Caki2 (cell line): Measurements from ENCODE around the gene SLC39A2. TPM values are rescaled to one million over a fixed set of nuclear protein-coding genes. Genes with fewer than 3 reads are reported as not detected.
"Not testable (repeated sequence)": the region's sequence is repeated elsewhere in the genome, so short reads cannot be mapped to it uniquely, and the experiment has no call there.

Experiments used
- DNase-seq: peaks from one replicate; pipeline ENCODE4 v3.0.0-alpha.2; 2015; ENCODE audit warnings: low read depth
- in situ Hi-C: cut with HindIII; loops from 2 replicates; pipeline ENCODE4 v1.10.0; 2016; ENCODE audit warnings: low sequenced_read_pairs, low pct_unique_long_range_greater_than_20kb, mixed read lengths
- total RNA-seq: library from RNA; depleted of rRNA; stranded (reverse); fragments of >200 nt; shearing (Covaris generic); gene quantifications from 2 replicates; pipeline ENCODE4 v1.2.3, GENCODE V29; 2014; ENCODE audit warnings: low replicate concordance; rRNA removed

SLC39A2 gene, protein sequence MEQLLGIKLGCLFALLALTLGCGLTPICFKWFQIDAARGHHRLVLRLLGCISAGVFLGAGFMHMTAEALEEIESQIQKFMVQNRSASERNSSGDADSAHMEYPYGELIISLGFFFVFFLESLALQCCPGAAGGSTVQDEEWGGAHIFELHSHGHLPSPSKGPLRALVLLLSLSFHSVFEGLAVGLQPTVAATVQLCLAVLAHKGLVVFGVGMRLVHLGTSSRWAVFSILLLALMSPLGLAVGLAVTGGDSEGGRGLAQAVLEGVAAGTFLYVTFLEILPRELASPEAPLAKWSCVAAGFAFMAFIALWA
- 0.27 TPM in 1 of 2 replicates, not detected in the other for total RNA-seq

DNA sequence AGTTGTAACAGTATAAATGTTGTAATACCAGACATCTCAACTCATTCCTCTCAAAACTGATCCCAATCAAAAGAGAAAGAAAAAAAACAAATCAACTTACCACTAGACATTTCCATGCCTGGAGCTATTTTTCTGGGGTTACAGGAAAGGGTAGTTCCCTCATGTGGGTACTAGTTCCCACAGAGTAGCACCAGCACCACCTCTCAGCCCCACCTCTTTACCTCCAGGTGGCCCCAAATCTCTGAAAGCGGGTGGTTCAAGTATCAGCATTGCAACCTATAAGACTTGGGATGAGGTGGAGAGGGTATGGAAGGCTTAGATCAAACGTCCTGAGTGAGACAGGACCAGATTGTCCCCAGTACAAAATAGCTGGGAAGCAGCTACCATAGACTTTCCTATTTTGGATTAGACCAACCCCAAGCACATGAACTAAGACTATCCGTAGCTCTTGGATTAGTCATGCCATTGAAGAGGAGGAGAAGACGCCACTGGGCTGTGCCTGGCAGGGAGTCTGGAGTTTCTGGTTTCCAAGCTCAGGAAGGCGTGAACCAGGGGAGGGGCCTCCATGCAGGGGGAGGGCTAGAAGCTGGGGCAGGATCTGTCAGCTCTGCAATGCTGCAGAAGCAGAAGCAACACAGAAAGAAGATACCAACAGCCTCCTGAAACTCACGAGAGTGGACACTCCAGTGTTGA lies at the start of gene SLC39A2:
Gene SLC39A2, plus strand, starts transcription at position 620 of the 693 bp plus-strand sequence. CDS start 154 bp downstream, outside the sequence.
- peak; percentile 58 for DNase-seq
- in situ Hi-C loops = no loop called here

DNA sequence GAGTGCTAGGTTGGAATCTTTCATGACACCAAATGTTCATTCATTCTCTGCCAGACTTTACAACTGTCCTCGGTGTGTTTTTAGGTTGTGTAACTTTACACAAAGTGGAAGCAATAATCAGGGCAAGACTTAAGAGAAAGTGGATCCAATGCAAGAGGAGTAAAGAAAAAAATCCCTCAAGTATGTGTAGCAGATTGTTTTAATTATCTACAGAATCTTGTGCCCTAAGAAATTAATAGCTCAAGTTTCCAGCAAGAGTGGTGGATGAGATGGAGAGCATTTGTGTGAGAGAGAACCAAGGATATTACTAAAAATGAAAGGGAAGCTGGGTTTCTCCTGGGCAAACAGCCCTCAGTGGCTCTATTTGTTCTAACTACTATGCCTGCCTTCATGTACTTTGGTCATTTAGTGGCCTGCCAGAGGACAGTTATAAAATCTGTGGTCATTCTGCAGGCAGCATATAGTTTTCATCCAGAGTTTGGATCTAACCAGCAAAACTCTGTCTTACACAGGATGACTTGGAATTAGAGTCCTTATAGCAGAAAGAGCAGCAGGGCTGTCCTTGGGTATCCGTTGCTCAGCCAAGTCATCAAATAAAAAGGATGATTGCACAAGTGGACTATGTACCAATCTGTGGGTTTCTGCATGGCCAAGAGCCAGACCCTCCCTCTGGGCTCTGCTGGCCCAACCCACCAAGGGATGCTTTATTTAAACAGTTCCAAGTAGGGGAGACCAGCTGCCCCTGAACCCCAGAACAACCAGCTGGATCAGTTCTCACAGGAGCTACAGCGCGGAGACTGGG lies 44.2 kb upstream of the SLC39A2 start, which contains the start of gene RNASE2:
Gene RNASE2, plus strand, starts transcription at position 752 of the 802 bp plus-strand sequence. CDS start 285 bp downstream, outside the sequence.
- in situ Hi-C loops, DNase-seq: not testable (repeated sequence)

DNA sequence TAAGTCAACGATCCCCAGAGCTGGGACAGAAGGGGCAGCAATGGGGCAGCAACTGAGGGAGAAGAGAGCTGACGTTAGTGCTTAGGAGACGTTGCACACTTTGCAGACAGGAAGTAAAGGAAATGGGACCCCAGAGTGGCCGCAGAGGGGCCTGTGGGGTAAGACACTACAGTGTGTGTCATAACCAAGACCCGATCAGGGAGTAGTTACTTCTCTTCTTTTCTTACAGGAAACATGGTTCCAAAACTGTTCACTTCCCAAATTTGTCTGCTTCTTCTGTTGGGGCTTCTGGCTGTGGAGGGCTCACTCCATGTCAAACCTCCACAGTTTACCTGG lies 43.6 kb upstream of the SLC39A2 start:
- in situ Hi-C loops, DNase-seq: not testable (repeated sequence)

DNA sequence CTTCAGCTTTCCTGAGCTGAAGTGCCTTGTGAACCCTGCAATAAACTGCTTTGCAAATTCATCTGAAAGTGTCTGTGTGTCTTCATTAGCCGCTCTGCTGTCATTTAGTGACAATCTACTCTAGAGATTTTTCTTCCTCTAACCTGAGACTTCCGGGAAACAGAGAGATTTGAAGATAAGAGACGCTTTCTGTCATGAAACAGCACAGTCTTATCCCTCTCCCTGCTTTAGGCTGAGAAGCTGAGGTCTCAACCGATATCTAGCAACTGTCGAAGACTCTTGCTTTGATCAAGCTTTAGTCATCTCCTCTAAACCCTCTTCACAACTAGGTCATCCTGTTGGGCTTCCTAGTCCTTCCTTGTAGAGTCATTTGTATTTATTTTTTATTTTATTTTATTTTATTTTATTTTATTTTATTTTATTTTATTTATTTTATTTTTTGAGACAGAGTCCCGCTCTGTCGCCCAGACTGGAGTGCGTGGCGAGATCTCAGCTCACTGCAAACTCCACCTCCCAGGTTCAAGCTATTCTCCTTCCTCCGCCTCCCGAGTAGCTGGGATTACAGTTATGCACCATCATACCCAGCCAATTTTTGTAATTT lies 42.6 kb upstream of the SLC39A2 start:
- DNase-seq = no peak
- in situ Hi-C loops = no loop called here

DNA sequence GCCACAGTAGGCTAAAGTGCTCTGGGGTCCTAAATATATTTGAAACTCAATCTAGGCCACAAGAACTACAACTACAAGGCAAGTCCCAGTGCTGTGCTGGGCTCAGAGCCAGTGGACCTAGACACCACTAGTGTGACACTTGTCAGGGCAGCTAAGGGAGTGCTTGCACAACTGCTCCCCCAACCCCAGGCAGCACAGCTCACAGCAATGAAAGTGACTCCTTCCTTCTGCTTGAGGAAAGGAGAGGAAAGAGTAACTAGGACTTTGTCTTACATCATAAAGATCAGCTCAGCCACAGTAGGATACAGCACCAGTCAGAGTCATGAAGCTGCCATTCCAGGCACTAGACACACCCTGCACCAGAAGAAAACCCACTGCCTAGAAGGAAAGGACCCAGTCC lies 40.1 kb upstream of the SLC39A2 start:
- in situ Hi-C loops = not testable (repeated sequence)

DNA sequence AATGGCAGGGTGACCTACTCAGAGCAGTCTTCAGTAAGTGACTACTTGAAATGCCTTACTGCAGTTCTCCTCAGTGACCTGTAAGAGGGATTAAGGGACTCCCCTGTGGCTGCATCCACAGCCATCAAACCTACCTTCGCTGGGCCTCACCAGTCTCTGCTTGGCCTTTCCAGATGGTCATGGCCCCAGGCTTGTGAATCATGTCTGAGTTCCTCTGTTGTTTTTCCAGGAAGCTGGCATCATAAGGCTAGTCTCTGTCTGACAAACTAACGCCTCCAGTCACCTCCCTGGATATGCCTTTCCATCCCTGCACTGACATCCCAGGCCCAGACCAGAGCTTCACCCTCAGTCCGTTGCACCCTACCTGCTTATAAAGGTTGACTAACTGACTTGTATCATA lies 29.8 kb upstream of the SLC39A2 start:
- in situ Hi-C loops = no loop called here
- DNase-seq = no peak

More for the DNA sequence above, 40.1 kb upstream of the SLC39A2 start:
- DNase-seq = not testable (repeated sequence)

DNA sequence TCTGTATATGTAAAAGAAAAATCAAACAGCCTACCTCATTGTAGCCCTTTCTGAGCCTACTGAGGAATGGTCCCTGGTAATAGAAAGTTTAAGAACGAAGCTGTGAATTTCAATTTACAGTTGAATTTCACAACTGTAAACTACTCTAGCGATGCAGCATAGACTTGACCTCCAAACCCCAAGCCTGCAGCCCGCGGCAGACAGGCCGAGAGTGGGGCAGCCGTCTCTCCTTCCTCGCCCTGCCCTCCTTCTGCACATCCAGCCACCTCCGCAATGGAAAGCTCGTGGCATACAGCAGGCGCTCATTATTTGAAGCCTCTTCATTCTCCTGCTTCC lies 28.5 kb upstream of the SLC39A2 start:
- in situ Hi-C loops = no loop called here
- DNase-seq = no peak

DNA sequence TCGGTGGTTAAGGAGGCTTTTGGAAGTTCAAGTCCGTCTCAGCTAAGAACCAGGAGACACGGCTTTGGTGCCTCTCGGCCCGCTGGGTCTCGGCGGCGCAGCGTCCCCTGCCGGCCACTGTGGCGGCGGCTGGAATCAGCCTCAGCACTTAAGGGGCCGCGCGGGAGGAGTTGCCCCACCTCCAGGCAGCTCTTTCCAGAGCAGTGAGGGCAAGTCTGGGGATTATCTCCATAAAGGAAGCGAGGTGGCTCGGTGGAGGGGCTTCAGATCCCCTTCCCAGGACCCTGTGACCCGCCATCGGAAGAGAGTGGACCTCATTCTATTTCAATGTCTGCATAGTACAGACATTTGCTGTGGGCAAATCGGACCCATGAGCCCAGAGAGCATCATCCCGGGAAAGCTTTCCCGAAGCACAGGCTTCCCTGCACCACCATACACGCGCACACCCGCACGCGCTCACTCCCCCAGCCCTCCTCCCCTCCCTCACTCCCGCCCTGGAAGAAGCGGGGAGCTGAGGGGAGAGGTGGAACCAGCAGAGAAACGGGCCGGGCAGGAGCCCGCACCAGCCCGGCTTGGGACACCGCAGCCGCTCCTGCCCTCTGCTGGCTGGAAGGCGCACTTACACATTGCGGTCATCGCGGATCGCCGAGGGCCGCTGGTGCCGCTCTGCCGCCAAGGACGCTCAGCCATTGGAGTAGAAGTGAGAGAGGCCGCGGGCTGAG lies 27.9 kb upstream of the SLC39A2 start:
- in situ Hi-C loops = no loop called here
- peak; percentile 87 for DNase-seq

DNA sequence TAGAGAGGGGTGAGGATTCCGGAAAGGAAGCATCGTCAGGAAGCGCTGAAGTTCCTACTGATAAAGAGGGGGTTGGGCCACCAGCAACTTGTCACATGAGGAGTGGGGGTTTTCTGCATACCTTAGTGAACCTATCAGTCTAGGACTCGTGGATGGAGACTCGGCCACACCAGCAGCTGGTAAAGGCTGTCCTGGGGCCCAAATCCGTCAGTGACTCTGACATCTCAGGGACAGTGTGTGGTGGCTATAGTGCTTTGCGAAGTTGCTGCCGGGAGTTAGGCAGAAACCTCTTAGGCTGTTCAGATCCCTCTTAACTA lies 27.4 kb upstream of the SLC39A2 start:
- no peak for DNase-seq
- in situ Hi-C loops = no loop called here

DNA sequence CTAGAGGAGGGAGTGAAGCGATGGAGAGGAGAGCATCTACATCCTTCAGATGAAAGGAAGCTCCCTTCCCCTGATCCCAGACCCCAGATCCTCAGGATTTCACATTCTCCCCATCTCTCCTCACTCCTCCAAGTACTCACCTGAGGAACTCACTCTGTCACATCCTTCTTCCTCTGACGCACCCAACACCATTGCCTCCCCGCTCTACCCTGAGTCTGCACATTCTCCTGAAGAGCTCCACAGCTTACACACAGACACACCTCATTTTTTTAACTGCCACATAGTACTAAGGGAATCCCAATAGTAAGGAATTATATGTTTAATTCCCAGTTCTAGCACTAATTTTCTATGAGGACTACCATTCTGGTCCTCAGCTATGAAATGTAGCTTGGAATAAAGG lies 25.6 kb upstream of the SLC39A2 start:
- DNase-seq = no peak
- in situ Hi-C loops = no loop called here

DNA sequence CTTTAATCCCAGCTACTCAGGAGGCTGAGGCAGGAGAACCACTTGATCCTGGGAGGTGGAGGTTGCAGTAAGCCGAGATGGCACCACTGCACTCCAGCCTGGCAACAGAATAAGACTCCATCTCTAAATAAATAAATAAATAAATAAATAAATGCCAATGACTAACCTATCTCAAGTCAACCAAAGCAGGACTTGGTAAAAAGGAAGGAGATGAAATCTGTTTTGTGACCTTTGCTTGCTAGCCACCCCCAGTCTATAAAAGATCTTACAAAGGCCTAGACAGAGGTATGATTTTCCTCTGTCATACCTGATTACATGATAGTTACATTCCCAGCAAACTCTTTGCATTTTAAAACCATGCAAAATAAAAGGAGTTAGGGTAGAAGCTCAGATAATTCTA lies 22.8 kb upstream of the SLC39A2 start:
- DNase-seq = peak; percentile 52

DNA sequence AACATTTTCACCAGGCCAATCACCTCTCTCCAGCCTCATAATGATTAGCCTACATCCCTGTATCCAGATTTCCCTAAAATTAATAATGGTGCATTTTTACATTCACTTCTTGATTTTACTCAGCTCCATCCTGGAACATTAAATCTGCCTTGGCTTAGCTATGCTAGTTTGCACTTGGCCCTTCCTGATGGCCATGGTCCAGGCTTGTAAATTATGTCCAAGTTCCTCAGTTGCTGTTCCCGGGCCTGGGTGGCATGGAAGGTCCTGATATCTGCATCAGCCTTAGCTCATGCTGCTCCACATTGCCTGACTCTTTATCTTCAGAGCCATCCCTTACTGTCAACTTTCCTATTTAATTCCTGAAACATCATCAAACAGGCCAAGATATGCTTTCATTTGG lies 20.4 kb upstream of the SLC39A2 start:
- in situ Hi-C loops = no loop called here
- no peak for DNase-seq

More for the DNA sequence above, 22.8 kb upstream of the SLC39A2 start:
- in situ Hi-C loops = no loop called here

DNA sequence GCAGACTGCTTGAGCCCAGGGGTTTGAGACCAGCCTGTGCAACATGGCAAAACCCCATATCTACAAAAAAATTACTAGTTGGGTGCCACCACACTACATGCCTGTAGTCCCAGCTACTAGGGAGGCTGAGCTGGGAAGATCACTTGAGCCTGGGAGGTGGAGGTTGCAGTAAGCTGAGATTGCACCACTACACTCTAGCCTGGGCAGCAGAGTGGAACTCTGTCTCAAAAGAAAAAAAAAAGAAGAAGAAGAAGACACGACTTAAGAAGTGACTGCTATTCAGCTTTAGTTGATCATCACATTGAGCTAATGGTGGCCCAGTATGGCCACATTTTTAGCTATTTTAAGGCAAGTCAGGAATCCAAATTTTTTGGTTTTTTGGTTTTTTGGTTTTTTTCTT lies 18.2 kb upstream of the SLC39A2 start:
- in situ Hi-C loops = no loop called here
- no peak for DNase-seq

DNA sequence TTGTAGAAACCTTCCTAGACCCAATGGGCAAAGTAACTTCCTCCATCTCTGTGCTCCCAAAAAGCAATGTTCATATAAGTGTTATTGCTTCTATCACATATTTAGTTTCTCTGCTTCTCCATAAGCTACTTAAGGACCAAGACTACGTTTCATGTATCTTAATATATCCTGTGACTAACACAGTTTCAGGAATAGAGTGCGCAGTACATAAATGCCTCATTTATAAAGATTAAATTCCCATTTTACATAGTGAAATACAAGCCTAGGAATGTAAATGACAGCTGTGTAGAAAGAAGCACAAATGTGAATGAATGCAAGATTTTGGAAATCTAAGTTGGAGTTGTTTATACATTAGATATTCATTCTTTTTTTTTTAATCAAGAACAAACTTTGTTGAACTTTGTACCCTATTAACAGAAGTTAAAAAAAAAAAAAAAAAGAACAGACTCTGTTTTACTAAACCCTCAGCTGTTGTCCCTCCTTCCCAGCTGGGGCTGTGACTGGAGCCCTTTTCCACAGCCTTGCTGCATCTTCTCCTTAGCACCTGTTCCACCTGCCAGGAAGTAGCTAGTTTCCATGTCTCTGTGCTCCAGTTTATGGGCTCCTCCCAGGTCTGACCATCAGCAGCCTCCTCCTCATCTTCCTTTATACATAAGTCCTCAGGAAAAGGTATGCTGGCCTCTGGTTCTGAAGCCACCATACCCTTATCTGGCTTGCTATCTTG lies 16.3 kb upstream of the SLC39A2 start:
- DNase-seq = no peak
- in situ Hi-C loops = no loop called here

DNA sequence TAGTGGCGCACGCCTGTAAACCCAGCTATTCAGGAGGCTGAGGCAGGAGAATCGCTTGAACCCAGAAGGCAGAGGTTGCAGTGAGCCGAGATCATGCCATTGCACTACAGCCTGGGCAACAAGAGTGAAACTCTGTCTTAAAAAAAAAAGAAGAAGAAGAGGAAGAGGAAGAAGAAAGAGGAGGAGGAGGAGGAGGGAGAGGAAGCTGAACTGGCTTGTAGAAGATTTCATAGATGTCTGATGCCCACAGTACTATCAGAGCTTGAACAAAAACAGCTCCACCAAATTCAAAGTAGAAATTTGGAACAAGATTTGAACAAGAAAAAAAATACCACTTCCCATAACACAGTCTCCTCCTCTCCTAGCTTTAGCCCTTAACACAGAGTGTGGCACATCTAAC lies 13.4 kb upstream of the SLC39A2 start:
- in situ Hi-C loops, DNase-seq: not testable (repeated sequence)

DNA sequence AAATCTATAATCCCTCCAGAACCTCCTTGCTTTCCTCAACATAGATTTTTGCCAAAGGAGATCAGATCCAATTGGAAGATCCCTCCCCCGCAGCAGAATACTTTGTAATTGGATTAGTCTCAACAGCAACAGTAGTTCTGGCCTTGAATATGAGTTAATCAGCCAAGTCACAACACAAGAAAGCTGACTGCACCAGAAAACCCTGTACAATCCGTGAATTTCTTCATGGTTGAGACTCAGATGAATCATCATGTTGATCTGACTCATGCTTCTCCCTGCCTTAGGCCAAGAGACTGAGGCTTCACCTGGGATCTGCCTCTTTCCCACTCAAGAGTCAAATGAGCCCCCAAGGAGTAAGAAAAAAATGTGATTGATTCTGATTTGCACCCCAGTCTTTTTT lies 12.3 kb upstream of the SLC39A2 start:
- DNase-seq = peak; percentile 77
- in situ Hi-C loops = no loop called here

DNA sequence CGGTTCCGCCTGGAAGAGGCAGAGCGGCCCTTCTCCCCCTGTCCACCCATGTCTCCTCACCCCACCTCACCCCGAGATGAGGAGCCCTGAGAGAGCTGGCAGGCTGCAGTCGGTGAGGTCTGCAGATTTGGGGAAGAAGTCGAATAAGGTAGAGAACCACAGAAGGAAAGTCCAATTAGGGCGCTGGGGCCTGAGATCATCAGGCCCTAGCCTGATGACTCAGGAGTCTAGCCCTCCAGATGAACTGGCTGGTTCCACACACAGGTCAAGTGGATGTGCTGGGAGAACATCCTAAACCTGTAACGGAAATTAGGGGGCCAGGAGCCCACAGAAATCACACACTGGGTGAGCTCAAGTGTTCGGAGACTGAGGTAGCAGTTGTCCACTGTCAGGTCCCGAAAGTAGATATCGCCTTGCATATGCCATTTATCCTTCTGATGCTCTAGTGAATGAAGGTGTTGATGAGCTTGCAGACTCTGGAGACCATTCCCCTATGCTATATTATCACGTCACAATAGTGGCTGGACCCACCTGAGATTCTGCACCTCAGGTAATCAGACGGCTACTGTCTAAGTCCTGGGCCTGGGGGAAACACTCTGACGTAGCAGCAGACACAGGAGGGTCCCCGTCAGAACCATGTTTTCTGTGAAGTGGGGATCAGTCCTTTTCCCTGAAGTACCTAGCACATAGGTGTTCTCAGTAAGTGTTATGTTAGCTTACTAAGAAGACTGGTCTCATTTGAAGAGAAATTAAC lies 10.2 kb upstream of the SLC39A2 start:
- DNase-seq = no peak
- in situ Hi-C loops = no loop called here
